Liver (tissue), 3 donors: Measurements from ENCODE around the gene SCN4A.
A peak's percentile ranks its signal among the peaks of the same experiment; 100 is the strongest.

Experiments
- CTCF ChIP-seq: fragments of 150-350 bp; IDR thresholded peaks from 2 replicates; pipeline ENCODE4 v1.5.1; 2017; ENCODE audit warnings: improper control_type of control experiment, low read depth, low read length; ENCODE audit not compliant: missing input control
- GABPA ChIP-seq, 2 donors: IDR thresholded peaks in 1 of 2; conservative IDR thresholded peaks in 1 of 2; 2 replicates each; pipeline ENCODE4 v1.6.1; 2016; ENCODE audit warnings: antibody characterized with exemption in 2 of 2, mild to moderate bottlenecking in 1 of 2, moderate library complexity in 1 of 2
- JUND ChIP-seq, 2 donors: IDR thresholded peaks; 2 replicates each; pipeline ENCODE4 v1.6.1; 2016; ENCODE audit warnings: antibody characterized with exemption in 2 of 2
- MAX ChIP-seq: IDR thresholded peaks from 2 replicates; pipeline ENCODE4 v1.6.1; 2016; ENCODE audit warnings: antibody characterized with exemption
- RAD21 ChIP-seq, 2 donors: IDR thresholded peaks; 2 replicates each; pipeline ENCODE4 v1.6.1; 2016; ENCODE audit warnings: antibody characterized with exemption in 2 of 2, mild to moderate bottlenecking in 2 of 2
- REST ChIP-seq: IDR thresholded peaks from 2 replicates; pipeline ENCODE4 v1.6.1; 2016; ENCODE audit warnings: antibody characterized with exemption, mild to moderate bottlenecking
- SP1 ChIP-seq: IDR thresholded peaks from 2 replicates; pipeline ENCODE4 v1.6.1; 2018; ENCODE audit warnings: antibody characterized with exemption, mild to moderate bottlenecking
- TAF1 ChIP-seq: conservative IDR thresholded peaks from 2 replicates; pipeline ENCODE4 v1.6.1; 2016; ENCODE audit warnings: antibody characterized with exemption, mild to moderate bottlenecking
- donor health status: healthy.
- donor health status: healthy.

GRCh38 chr17:63919311-63919723 is 53.4 kb downstream of the SCN4A start:
- TF ChIP-seq CTCF (peak; percentile 94), RAD21 (IDR thresholded peaks at IDR 0.05) (peak; percentile 86 to 90), GABPA (IDR thresholded peaks at IDR 0.05 in 1 of 2, conservative IDR thresholded peaks at IDR 0.05 in 1 of 2) (no peak), TAF1 (no peak), SP1 (no peak), JUND (IDR thresholded peaks at IDR 0.05) (no peak), REST (no peak), MAX (no peak)
